Measurements from ENCODE around the gene NOL6. TPM values are rescaled to one million over a fixed set of nuclear protein-coding genes. Genes with fewer than 3 reads are reported as not detected.

Gene NOL6
- total and polyA plus RNA-seq, 2 of the 13 experiments (the other 11 are each of a cell fraction or from before 2014, with no cell fraction given), result 17.0 to 30.2 TPM

- in situ Hi-C loops (cut with HindIII; ENCODE audit: extremely low pct_ligation_motif_present, low pct_unique_long_range_greater_than_20kb) (loop anchor here (10.0 kb wide), 2 partner anchors 90 to 170 kb away; partner anchors contain the start of gene NFX1), intact Hi-C loops (cut with micrococcal nuclease; ENCODE audit: unreplicated experiment) (loop anchor here (5.0 kb wide), 1 partner anchor 48 kb away; no protein-coding TSS in a partner anchor)
- Histone ChIP-seq H2AFZ (ENCODE audit: low read length) (no peak overlapping the region), H3K36me3 (replicated peaks in 1 of 2; ENCODE audit: control insufficient read depth in 1 of 2, insufficient read depth in 2 of 2, low read length in 2 of 2) (peaks cover 52 to 85% of the 10 kb centered on the region in 2 experiments), H3K9me3 (ENCODE audit: low read length) (no peaks in the 10 kb centered on the region), H3K27me3 (ENCODE audit: control insufficient read depth in 1 of 2, insufficient read depth in 2 of 2, low read length in 2 of 2) (no peaks in the 10 kb centered on the region), H3K9ac (ENCODE audit: insufficient read depth, low read depth, low read length) (no peak overlapping the region), H3K79me2 (ENCODE audit: insufficient read depth, low read length) (no peaks in the 10 kb centered on the region), H3K4me3 (replicated peaks in 1 of 3; ENCODE audit: insufficient read depth in 1 of 3, low read depth in 2 of 3, low read length in 3 of 3) (no peak overlapping the region), H3K4me1 (ENCODE audit: insufficient read depth, low read length) (peaks cover 8% of the 10 kb centered on the region), H3K4me2 (ENCODE audit: low read depth, low read length) (no peak overlapping the region), H4K20me1 (ENCODE audit: insufficient read depth, low read length) (no peaks in the 10 kb centered on the region), H3K27ac (ENCODE audit: extremely low read length, insufficient read depth, low read length) (no peak overlapping the region)
- WGBS (ENCODE audit: low lambda C conversion rate), result 95% methylated on average over 7 of the region's 9 CpGs
- DNase-seq (ENCODE audit: low spot score) (no peak), ATAC-seq (no peak), FAIRE-seq (no peak)
- ChIA-PET POLR2A (no interaction called here), CTCF (ENCODE audit: low intra/inter-chr PET ratio, low total read pairs) (interaction anchor here (0.7 to 2.3 kb wide), 3 partner anchors 46 to 90 kb away, joined by 3 to 31 read pairs (median 11); no protein-coding TSS in a partner anchor)
- TF ChIP-seq ZNF503 (CRISPR knock-in tag; IDR thresholded peaks at IDR 0.05) (no peak), ZNF557 (CRISPR knock-in tag; IDR thresholded peaks at IDR 0.05) (no peak), ZBTB46 (CRISPR knock-in tag; IDR thresholded peaks at IDR 0.05; ENCODE audit: borderline replicate concordance) (no peak), DPF2 (CRISPR knock-in tag; IDR thresholded peaks at IDR 0.05; ENCODE audit: borderline replicate concordance, low read depth) (no peak), MTA1 (CRISPR knock-in tag; IDR thresholded peaks at IDR 0.05; ENCODE audit: borderline replicate concordance) (no peak), ZNF3 (CRISPR knock-in tag; IDR thresholded peaks at IDR 0.05) (no peak), EHMT2 (IDR thresholded peaks at IDR 0.05; ENCODE audit: borderline replicate concordance, low read depth, low read length) (no peak), HIC2 (CRISPR knock-in tag; IDR thresholded peaks at IDR 0.05; ENCODE audit: low read depth) (no peak), BHLHE40 (IDR thresholded peaks at IDR 0.05; ENCODE audit: low read length) (no peak), THAP9 (CRISPR knock-in tag; IDR thresholded peaks at IDR 0.05; ENCODE audit: borderline replicate concordance) (no peak), ZNF572 (CRISPR knock-in tag; IDR thresholded peaks at IDR 0.05) (no peak), ZNF576 (CRISPR knock-in tag; IDR thresholded peaks at IDR 0.05) (no peak)
- BruUV-seq (replicated peaks), result no TSS peak
Measured at GRCh38 chr9:33465096-33465495, 8.6 kb downstream of the NOL6 start.

All from HepG2 (cell line).